GM18502 (cell line): ENCODE data around the gene IL15RA.
"Not testable (repeated sequence)": the region's sequence is repeated elsewhere in the genome, so short reads cannot be mapped to it uniquely, and the experiment has no call there.

ENCODE experiments used
- ATAC-seq: cut with Tn5 transposase; IDR thresholded peaks from one replicate; pipeline ENCODE4 v1.9.1; 2021; ENCODE audit warnings: mild to moderate bottlenecking; ENCODE audit not compliant: unreplicated experiment, poor library complexity

IL15RA gene

GRCh38 chr10:6006991-6007390 is 29.6 kb upstream of the IL15RA start:
- ATAC-seq = no peak

- no peak for ATAC-seq
Measured at GRCh38 chr10:6006546-6006945, 29.2 kb upstream of the IL15RA start.

- ATAC-seq = no peak
Measured at GRCh38 chr10:6005856-6006395, 28.6 kb upstream of the IL15RA start.

GRCh38 chr10:6005161-6005804 is 27.9 kb upstream of the IL15RA start:
- not testable (repeated sequence) for ATAC-seq

GRCh38 chr10:6002809-6003510 is 25.6 kb upstream of the IL15RA start:
- ATAC-seq = no peak

- ATAC-seq = no peak
Measured at GRCh38 chr10:5999440-6000165, 22.3 kb upstream of the IL15RA start.

- no peak for ATAC-seq
Measured at GRCh38 chr10:5996696-5997095, 19.4 kb upstream of the IL15RA start.

- ATAC-seq = no peak
Measured at GRCh38 chr10:5992398-5992797, 15.1 kb upstream of the IL15RA start.

GRCh38 chr10:5991708-5992107 is 14.4 kb upstream of the IL15RA start:
- ATAC-seq = no peak

- no peak for ATAC-seq
Measured at GRCh38 chr10:5989756-5990155, 12.4 kb upstream of the IL15RA start.

- ATAC-seq = no peak
Measured at GRCh38 chr10:5988336-5988920, 11.1 kb upstream of the IL15RA start.

GRCh38 chr10:5987747-5988146 is 10.4 kb upstream of the IL15RA start:
- no peak for ATAC-seq

GRCh38 chr10:5985029-5985428 is 7.7 kb upstream of the IL15RA start:
- ATAC-seq = no peak

- no peak for ATAC-seq
Measured at GRCh38 chr10:5983774-5984173, 6.4 kb upstream of the IL15RA start.

GRCh38 chr10:5981529-5981928 is 4.2 kb upstream of the IL15RA start:
- no peak for ATAC-seq

- ATAC-seq = no peak
Measured at GRCh38 chr10:5978230-5978489, 817 bp upstream of the IL15RA start.

- peak; percentile 24 for ATAC-seq
Measured at GRCh38 chr10:5976512-5977470, 552 bp downstream of the IL15RA start.

- peak; percentile 63 for ATAC-seq
Measured at GRCh38 chr10:5975641-5976473, 1.5 kb downstream of the IL15RA start.

- no peak for ATAC-seq
Measured at GRCh38 chr10:5973069-5973468, 4.3 kb downstream of the IL15RA start.
